HepG2 (cell line): Measurements from ENCODE around the gene CA7. TPM values are rescaled to one million over a fixed set of nuclear protein-coding genes. Genes with fewer than 3 reads are reported as not detected.
A peak's percentile ranks its signal among the peaks of the same experiment; 100 is the strongest.

Experiments used
- AGO1 ChIP-seq: fragments of 200-400 bp; formaldehyde crosslinking; IDR thresholded peaks from 2 replicates; pipeline ENCODE4 v1.6.1; 2017; ENCODE audit warnings: mild to moderate bottlenecking, low read depth, low read length, moderate library complexity; ENCODE audit not compliant: poor library complexity, severe bottlenecking
- FOSL2 ChIP-seq: sonication (generic); formaldehyde crosslinking; IDR thresholded peaks from 2 replicates; pipeline ENCODE4 v1.4.0; 2020; ENCODE audit warnings: missing genetic modification reagents
- GLI4 ChIP-seq: sonication (generic); formaldehyde crosslinking; IDR thresholded peaks from 2 replicates; pipeline ENCODE4 v1.5.1; 2020; ENCODE audit warnings: missing genetic modification reagents, mild to moderate bottlenecking, moderate library complexity, borderline replicate concordance
- HNF1A ChIP-seq, 2 experiments: sonication (generic) in 1 of 2; formaldehyde crosslinking in 1 of 2; IDR thresholded peaks; 2 replicates each; pipeline versions ENCODE4 v1.4.0 to v1.6.1; 2016 to 2020; ENCODE audit warnings: borderline replicate concordance in 1 of 2, low read depth in 1 of 2, mild to moderate bottlenecking in 1 of 2, missing genetic modification reagents in 1 of 2
- JUND ChIP-seq: sonication (generic); formaldehyde crosslinking; IDR thresholded peaks from 2 replicates; pipeline ENCODE4 v1.8.0; 2022; ENCODE audit warnings: mild to moderate bottlenecking, missing genetic modification reagents
- NAIF1 ChIP-seq: sonication (generic); formaldehyde crosslinking; IDR thresholded peaks from 2 replicates; pipeline ENCODE4 v1.5.0; 2020; ENCODE audit warnings: mild to moderate bottlenecking, missing genetic modification reagents, borderline replicate concordance
- NCOA1 ChIP-seq: sonication (generic); formaldehyde crosslinking; IDR thresholded peaks from 2 replicates; pipeline ENCODE4 v1.9.0; 2021; ENCODE audit warnings: missing genetic modification reagents
- RFXAP ChIP-seq: sonication (generic); formaldehyde crosslinking; IDR thresholded peaks from 2 replicates; pipeline ENCODE4 v1.4.0; 2020; ENCODE audit warnings: missing genetic modification reagents, borderline replicate concordance
- SOX6 ChIP-seq, 2 experiments: fragments of 450-650 bp in 1 of 2; sonication (generic) in 1 of 2; formaldehyde crosslinking in 1 of 2; IDR thresholded peaks; 2 replicates each; pipeline versions ENCODE4 v1.4.0 to v1.6.1; 2017 to 2020; ENCODE audit warnings: antibody characterized with exemption in 1 of 2, mild to moderate bottlenecking in 1 of 2, missing genetic modification reagents in 1 of 2
- YY1 ChIP-seq: IDR thresholded peaks from 2 replicates; pipeline ENCODE4 v1.6.1; 2011; ENCODE audit warnings: low read length, low read depth, moderate library complexity, mild to moderate bottlenecking; ENCODE audit not compliant: insufficient read depth, insufficient replicate concordance
- ZBTB34 ChIP-seq: sonication (generic); formaldehyde crosslinking; IDR thresholded peaks from 2 replicates; pipeline ENCODE4 v1.8.0; 2022; ENCODE audit warnings: mild to moderate bottlenecking, missing genetic modification reagents
- ZNF10 ChIP-seq: sonication (generic); formaldehyde crosslinking; IDR thresholded peaks from 2 replicates; pipeline ENCODE4 v1.4.0; 2020; ENCODE audit warnings: mild to moderate bottlenecking, low read depth, missing genetic modification reagents, borderline replicate concordance
- ZNF451 ChIP-seq: sonication (generic); formaldehyde crosslinking; IDR thresholded peaks from 2 replicates; pipeline ENCODE4 v1.5.0; 2020; ENCODE audit warnings: mild to moderate bottlenecking, missing genetic modification reagents
- polyA plus RNA-seq, 8 experiments: library from polyadenylated mRNA; depleted of rRNA in 3 of 8; stranded (reverse) in 7 of 8; unstranded in 1 of 8; fragments of >200 nt; fragmentation: Illumina TruSeq in 4 of 8; extraction: Trizol in 4 of 8; gene quantifications; 2 replicates each; pipeline versions ENCODE4 v1.2.1 to v1.2.3, GENCODE V29; 2011 to 2016; ENCODE audit warnings: low read depth in 4 of 8, missing spikeins in 1 of 8, mixed read lengths in 1 of 8; ENCODE audit not compliant: insufficient read depth in 1 of 8
- total RNA-seq, 5 experiments: library from RNA; depleted of rRNA; stranded (reverse); fragments of >200 nt; fragmentation: Illumina TruSeq; extraction: Trizol; gene quantifications; 2 replicates each; pipeline ENCODE4 v1.2.3, GENCODE V29; 2016; ENCODE audit warnings: low read depth in 1 of 5
- TF ChIP-seq, protein P1 (sequence below): sonication (generic); formaldehyde crosslinking; IDR thresholded peaks from 2 replicates; pipeline ENCODE4 v1.8.0; 2022; ENCODE audit warnings: mild to moderate bottlenecking, missing genetic modification reagents; ENCODE audit not compliant: insufficient replicate concordance
- TF ChIP-seq, protein P2 (sequence below): sonication (generic); formaldehyde crosslinking; IDR thresholded peaks from 2 replicates; pipeline ENCODE4 v1.5.1; 2020; ENCODE audit warnings: mild to moderate bottlenecking, missing genetic modification reagents, borderline replicate concordance
- TF ChIP-seq, protein P3 (sequence below): IDR thresholded peaks from 2 replicates; pipeline ENCODE4 v1.6.1; 2016; ENCODE audit warnings: mild to moderate bottlenecking

The CA7 gene
- total and polyA plus RNA-seq, 2 of the 13 experiments (the other 11 are each of a cell fraction or from before 2014, with no cell fraction given), result not detected

DNA sequence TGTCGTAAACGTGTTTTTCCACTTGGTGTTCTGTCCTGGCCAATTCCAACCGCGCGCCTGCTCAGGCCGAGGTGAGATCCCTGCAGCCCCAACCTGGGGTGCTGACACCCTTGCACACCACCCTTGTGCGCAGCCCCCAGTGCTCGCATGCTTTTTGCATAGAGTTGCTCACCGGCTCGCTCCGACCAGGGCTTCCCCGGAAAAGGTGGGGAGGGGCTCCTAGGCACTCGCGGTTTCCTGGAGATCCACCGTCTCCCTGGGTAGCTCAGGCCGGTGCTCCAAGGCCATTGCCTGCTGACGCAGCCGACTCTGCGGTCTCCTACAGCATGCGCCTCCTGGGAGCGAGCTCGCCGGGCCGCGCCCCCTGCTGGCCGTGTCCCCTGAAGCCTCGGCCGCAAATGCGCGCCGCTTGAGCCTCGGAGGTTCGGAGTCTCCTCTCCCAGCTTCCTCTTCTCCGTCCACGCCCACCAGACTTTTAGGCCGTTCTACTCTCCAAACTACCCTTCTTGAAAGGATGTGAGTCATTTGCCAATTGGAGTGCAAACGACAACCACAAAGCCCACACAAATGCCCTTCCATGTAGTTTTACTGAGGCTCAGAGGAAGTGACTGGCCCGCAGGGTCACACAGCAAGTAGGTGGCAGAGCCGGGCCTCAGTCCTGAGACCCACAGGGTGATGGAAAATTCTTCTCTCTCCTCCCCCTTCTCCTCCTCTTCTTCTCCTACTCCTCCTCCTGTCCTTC, 28.9 kb downstream of the CA7 start (continued):
- no peak for TF ChIP-seq ZNF451 (CRISPR knock-in tag)
- TF ChIP-seq YY1, result peak; percentile 77
- TF ChIP-seq NCOA1, result 0 out of 2 replicates have a peak, but pooled peaks have one; percentile 36
- peak; percentile 61; the same call in 1 of the 2 replicates for TF ChIP-seq FOSL2 (CRISPR knock-in tag)
- TF ChIP-seq ZBTB34, result 0 out of 2 replicates have a peak, but pooled peaks have one; percentile 35
- TF ChIP-seq SOX6 (IDR thresholded peaks at IDR 0.05), result no peak
- TF ChIP-seq SOX6 (CRISPR knock-in tag; IDR thresholded peaks at IDR 0.05), result peak; percentile 66
- peak; percentile 76 for TF ChIP-seq AGO1
- TF ChIP-seq JUND (CRISPR knock-in tag), result no peak
- TF ChIP-seq NAIF1 (CRISPR knock-in tag), result no peak
- TF ChIP-seq, protein P1, sequence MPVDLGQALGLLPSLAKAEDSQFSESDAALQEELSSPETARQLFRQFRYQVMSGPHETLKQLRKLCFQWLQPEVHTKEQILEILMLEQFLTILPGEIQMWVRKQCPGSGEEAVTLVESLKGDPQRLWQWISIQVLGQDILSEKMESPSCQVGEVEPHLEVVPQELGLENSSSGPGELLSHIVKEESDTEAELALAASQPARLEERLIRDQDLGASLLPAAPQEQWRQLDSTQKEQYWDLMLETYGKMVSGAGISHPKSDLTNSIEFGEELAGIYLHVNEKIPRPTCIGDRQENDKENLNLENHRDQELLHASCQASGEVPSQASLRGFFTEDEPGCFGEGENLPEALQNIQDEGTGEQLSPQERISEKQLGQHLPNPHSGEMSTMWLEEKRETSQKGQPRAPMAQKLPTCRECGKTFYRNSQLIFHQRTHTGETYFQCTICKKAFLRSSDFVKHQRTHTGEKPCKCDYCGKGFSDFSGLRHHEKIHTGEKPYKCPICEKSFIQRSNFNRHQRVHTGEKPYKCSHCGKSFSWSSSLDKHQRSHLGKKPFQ (CRISPR knock-in tag), result no peak
- no peak for TF ChIP-seq HNF1A (IDR thresholded peaks at IDR 0.05; ENCODE audit: low read depth)
- TF ChIP-seq HNF1A (CRISPR knock-in tag; IDR thresholded peaks at IDR 0.05; ENCODE audit: borderline replicate concordance), result peak; percentile 61; the same call in 1 of the 2 replicates
- no peak for TF ChIP-seq ZNF10
- TF ChIP-seq, protein P2, sequence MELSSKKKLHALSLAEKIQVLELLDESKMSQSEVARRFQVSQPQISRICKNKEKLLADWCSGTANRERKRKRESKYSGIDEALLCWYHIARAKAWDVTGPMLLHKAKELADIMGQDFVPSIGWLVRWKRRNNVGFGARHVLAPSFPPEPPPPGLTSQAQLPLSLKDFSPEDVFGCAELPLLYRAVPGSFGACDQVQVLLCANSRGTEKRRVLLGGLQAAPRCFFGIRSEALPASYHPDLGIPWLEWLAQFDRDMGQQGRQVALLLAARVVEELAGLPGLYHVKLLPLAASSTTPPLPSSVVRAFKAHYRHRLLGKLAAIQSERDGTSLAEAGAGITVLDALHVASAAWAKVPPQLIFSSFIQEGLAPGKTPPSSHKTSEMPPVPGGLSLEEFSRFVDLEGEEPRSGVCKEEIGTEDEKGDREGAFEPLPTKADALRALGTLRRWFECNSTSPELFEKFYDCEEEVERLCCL (CRISPR knock-in tag), result no peak
- TF ChIP-seq, protein P3, sequence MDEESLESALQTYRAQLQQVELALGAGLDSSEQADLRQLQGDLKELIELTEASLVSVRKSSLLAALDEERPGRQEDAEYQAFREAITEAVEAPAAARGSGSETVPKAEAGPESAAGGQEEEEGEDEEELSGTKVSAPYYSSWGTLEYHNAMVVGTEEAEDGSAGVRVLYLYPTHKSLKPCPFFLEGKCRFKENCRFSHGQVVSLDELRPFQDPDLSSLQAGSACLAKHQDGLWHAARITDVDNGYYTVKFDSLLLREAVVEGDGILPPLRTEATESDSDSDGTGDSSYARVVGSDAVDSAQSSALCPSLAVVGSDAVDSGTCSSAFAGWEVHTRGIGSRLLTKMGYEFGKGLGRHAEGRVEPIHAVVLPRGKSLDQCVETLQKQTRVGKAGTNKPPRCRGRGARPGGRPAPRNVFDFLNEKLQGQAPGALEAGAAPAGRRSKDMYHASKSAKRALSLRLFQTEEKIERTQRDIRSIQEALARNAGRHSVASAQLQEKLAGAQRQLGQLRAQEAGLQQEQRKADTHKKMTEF (CRISPR knock-in tag), result peak; percentile 60; the same call in 1 of the 2 replicates
- TF ChIP-seq GLI4 (CRISPR knock-in tag), result no peak
- peak; percentile 89; the same call in 1 of the 2 replicates for TF ChIP-seq RFXAP (CRISPR knock-in tag)
